GM20000 (cell line): ENCODE data around the gene RBCK1.

Experiments used
- DNase-seq: peaks from one replicate; pipeline ENCODE4 v3.0.0; 2012; ENCODE audit warnings: low spot score
- TF ChIP-seq, protein P1 (sequence below): IDR thresholded peaks from 2 replicates; pipeline ENCODE4 v1.5.1; 2012; ENCODE audit warnings: mild to moderate bottlenecking, control low read depth; ENCODE audit errors: extremely low read depth, missing control alignments

Gene RBCK1

DNA sequence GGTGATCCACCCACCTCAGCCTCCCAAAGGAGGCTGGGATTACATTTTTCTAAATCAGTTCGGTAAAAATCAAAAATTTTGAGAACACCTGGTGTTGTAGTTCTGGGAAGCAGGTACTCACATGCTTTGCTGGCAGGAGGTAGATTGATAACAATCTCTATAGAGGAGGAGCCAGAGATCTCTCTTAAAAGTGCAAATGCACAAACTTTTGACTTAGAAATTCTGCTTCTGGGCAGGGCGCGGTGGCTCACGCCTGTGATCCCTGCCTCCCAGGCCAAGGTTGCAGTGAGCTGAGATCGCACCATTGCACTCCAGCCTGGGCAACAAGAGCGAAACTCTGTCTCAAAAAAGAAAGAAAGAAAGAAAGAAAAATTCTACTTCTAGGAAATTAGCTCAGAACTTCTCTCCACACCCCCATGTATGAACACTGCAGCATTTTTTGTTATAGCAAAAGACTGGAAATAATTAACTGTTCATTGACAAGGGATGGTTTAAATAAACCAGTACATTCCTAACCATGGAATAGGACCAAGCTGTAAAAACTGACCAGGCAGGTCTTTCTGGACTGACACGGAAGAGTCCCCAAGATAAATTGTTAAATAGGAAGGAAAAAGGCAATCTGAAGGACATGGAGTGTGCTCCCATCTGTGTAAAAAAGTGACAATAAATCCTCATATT is 41.9 kb upstream of the RBCK1 start:
- no peak for DNase-seq
- TF ChIP-seq, protein P1, sequence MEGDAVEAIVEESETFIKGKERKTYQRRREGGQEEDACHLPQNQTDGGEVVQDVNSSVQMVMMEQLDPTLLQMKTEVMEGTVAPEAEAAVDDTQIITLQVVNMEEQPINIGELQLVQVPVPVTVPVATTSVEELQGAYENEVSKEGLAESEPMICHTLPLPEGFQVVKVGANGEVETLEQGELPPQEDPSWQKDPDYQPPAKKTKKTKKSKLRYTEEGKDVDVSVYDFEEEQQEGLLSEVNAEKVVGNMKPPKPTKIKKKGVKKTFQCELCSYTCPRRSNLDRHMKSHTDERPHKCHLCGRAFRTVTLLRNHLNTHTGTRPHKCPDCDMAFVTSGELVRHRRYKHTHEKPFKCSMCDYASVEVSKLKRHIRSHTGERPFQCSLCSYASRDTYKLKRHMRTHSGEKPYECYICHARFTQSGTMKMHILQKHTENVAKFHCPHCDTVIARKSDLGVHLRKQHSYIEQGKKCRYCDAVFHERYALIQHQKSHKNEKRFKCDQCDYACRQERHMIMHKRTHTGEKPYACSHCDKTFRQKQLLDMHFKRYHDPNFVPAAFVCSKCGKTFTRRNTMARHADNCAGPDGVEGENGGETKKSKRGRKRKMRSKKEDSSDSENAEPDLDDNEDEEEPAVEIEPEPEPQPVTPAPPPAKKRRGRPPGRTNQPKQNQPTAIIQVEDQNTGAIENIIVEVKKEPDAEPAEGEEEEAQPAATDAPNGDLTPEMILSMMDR: no peak

DNA sequence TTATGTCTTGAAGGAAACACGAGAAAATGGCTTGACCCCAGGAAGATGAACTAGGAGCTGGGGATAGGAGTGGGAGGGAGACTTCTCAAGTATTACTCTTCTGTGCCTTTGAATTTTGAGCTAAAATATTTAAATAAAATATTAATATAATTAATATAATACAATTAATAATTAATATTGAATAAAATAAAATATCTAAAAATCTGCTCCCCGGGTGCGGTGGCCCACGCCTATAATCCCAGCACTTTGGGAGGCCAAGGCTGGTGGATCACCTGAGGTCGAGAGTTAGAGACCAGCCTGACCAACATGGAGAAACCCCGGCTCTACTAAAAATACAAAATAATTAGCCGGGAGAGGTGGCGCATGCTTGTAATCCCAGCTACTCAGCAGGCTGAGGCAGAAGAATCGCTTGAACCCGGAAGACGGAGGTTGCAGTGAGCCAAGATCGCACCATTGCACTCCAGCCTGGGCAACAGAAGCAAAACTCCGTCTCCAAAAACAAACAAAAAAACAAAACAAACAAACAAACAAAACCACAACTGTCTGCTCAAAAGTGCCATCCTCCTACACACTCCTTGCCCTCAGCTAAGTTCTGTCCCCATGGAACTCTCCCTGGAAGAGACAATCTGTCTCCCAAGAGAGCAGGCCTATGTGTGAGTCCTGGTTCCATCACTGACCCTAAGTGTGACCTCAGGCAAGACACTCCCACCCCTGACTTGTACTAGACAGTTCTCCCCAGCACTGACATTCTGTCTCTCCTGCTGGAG is 41.2 kb upstream of the RBCK1 start:
- no peak for DNase-seq
- TF ChIP-seq, protein P1: no peak

DNA sequence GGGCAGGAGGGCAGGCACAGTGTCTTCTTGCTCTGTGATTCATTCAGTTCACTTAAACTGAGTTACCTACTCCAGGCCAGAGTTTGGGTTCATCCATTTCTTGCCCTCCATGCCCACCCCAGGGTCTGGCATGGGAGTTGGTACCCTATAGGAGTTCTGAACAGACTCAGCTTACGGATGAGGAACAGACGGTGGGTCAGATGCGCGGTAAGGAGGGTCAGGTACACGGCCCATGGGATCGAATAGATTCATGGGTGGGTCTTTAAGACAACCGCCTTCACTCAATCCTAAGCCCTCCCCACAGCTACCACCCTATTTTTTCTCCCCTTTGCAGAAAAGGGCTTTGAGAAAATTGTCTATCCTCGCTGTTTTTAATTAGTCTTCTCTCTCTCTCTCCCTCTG is 40.6 kb upstream of the RBCK1 start:
- no peak for DNase-seq
- TF ChIP-seq, protein P1: no peak

DNA sequence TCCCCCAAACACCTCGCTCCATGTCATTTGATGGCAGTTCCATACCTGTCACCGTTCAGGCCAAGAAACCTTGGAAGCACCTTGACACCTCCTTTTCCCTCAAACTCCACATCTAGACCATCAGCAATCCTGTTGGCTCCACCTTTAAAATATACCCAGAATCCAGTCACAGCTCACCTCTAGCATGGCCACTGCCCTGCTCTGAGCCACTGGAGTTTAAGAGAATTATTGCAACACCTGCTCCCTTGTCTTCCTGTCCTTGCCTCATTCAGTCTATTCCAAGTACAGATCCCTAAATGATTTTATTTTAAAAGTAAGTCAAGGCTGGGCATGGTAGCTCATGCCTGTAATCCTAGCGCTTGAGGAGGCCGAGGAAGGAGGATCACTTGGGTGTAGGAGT is 39.2 kb upstream of the RBCK1 start:
- TF ChIP-seq, protein P1: no peak
- no peak for DNase-seq

DNA sequence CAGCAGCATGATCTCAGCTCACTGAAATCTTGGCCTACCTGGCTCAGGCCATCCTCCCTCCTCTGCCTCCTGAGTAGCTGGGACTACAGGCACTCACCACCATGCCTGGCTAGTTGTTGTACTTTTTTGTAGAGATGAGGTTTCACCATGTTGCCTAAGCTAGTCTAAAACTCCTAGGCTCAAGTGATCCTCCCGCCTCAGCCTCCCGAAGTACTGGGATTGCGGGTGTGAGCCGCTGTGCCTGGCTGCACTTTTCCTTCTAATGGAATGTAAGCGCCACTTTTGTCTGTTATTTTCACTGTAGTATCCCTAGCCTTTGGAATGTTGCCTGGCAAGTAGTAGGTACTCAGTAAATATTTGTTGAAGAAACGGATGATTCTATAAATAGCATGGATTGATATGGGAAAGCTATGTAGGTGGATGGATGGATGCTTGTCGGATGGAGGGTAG is 37.9 kb upstream of the RBCK1 start:
- TF ChIP-seq, protein P1: no peak
- no peak for DNase-seq

DNA sequence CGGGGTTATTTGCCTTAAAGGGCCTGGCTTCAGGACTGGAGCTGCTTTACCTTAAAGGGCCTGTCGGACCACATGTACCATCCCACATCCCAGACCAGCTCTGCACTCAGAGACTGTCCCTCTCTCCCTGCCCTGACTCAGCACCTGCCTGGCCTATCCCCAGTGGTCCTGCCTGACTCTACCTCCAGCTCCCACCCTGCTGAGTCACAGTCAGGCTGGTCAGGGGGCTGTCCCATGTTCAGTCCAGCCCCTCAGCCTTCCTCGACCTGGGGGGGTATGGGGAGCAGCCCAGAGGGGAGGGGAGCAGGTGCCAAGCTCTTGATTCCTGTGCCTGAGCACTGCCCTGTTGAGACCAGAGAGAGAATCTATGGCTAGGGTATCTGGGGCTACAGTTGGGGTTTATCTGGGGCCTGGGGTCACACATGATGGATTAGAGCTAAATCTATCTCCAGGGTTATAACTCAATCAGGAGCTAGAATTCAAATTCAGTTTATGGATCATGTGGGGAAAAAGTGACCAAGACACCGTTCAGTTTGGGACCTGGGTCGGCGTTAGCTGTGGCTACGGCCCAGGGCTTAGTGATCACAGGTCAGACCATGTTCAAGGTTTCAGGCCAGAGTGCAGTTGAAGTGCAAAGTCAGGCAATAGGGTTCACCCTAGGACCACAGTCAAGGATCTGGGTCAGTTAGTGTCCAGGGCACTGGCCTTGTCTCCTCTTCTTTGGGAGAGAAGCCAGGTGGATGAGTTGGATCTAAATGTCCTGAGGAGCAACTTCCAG is 36.9 kb upstream of the RBCK1 start:
- DNase-seq: no peak
- TF ChIP-seq, protein P1: no peak
